MCF 10A (cell line): ENCODE data around the gene KPNB1. TPM values are rescaled to one million over a fixed set of nuclear protein-coding genes. Genes with fewer than 3 reads are reported as not detected.

ENCODE experiments used
- BruUV-seq: library from RNA; stranded (reverse); fragments of 400-500 nt; replicated peaks from 2 replicates; lab custom pipeline; 2021; lab: Mats Ljungman, UMichigan
- CTCF ChIA-PET: fragments of 300-600 bp; sonication (Branson Sonifier 250); formaldehyde crosslinking; extraction: SDS; loops from one replicate; lab custom pipeline; 2021; ENCODE audit warnings: antibody characterized with exemption, inconsistent platforms; lab: Yijun Ruan, JAX
- POLR2A ChIA-PET: fragments of 300-600, 350-650 bp; sonication (Branson Sonifier 250); formaldehyde crosslinking; extraction: SDS; loops from one replicate; lab custom pipeline; 2020; ENCODE audit warnings: antibody characterized with exemption, inconsistent platforms; lab: Yijun Ruan, JAX
- DNase-seq: peaks from one replicate; pipeline ENCODE4 v3.0.0-alpha.2; 2018; ENCODE audit not compliant: unreplicated experiment
- H3K27ac Mint-ChIP-seq: one replicate; pipeline ENCODE4 v1.8.0; 2022; ENCODE audit warnings: mild to moderate bottlenecking, low read depth, mixed read lengths; ENCODE audit not compliant: unreplicated experiment
- H3K27me3 Mint-ChIP-seq: one replicate; pipeline ENCODE4 v1.8.0; 2022; ENCODE audit warnings: mixed read lengths; ENCODE audit not compliant: insufficient read depth, unreplicated experiment
- H3K36me3 Mint-ChIP-seq: one replicate; pipeline ENCODE4 v1.8.0; 2022; ENCODE audit warnings: mild to moderate bottlenecking, moderate library complexity, mixed read lengths; ENCODE audit not compliant: insufficient read depth, unreplicated experiment
- H3K4me1 Mint-ChIP-seq: one replicate; pipeline ENCODE4 v1.8.0; 2022; ENCODE audit warnings: mixed read lengths; ENCODE audit not compliant: insufficient read depth, unreplicated experiment
- H3K4me3 Mint-ChIP-seq: one replicate; pipeline ENCODE4 v1.8.0; 2022; ENCODE audit warnings: mild to moderate bottlenecking, moderate library complexity, mixed read lengths; ENCODE audit not compliant: unreplicated experiment
- H3K9me3 Mint-ChIP-seq: one replicate; pipeline ENCODE4 v1.8.0; 2022; ENCODE audit warnings: mixed read lengths; ENCODE audit not compliant: unreplicated experiment
- CTCF ChIP-seq: fragments of 200-600 bp; IDR thresholded peaks from one replicate; pipeline ENCODE4 v1.8.0; 2022; ENCODE audit warnings: antibody characterized with exemption, mild to moderate bottlenecking; ENCODE audit not compliant: unreplicated experiment
- intact Hi-C: fragments of 100-400 bp; cut with micrococcal nuclease; formaldehyde crosslinking; loops from 2 replicates; pipeline ENCODE4 v1.14.1; 2022
- total RNA-seq: library from RNA; stranded (reverse); gene quantifications from 2 replicates; pipeline ENCODE4 v1.2.3, GENCODE V29; 2022

KPNB1 gene
- total RNA-seq, 1 experiment from 2014 or later = 609 TPM

DNA sequence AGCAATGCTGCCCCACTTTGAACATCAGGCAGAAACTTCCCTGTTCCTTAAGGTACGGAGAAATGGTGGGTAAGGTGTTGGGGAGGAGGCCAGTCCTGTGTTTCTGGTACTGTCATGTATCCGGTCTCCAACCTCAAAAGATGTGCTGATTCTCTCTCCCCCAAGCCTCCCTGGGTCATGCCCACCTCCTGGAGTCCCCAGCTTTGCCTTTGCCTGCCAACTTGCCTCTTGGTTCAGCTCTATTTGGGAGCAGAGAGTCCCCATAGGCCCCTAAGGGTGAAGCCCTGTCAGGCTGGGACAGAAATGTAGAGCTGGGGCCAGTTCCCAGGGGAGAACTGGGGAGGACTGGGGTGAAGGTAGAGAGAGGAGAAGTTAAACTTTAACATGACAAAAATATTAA lies 81.7 kb downstream of the KPNB1 start:
- BruUV-seq = no TSS peak
- intact Hi-C loops = no loop called here
- Mint-ChIP-seq H3K27ac (no peak overlapping the region), H3K9me3 (no peaks in the 10 kb centered on the region), H3K36me3 (no peaks in the 10 kb centered on the region), H3K4me1 (no peaks in the 10 kb centered on the region), H3K27me3 (peaks cover 79% of the 10 kb centered on the region), H3K4me3 (no peak overlapping the region)
- no peak for DNase-seq
- CTCF ChIA-PET = no interaction called here
- POLR2A ChIA-PET = no interaction called here
- no peak for TF ChIP-seq CTCF

DNA sequence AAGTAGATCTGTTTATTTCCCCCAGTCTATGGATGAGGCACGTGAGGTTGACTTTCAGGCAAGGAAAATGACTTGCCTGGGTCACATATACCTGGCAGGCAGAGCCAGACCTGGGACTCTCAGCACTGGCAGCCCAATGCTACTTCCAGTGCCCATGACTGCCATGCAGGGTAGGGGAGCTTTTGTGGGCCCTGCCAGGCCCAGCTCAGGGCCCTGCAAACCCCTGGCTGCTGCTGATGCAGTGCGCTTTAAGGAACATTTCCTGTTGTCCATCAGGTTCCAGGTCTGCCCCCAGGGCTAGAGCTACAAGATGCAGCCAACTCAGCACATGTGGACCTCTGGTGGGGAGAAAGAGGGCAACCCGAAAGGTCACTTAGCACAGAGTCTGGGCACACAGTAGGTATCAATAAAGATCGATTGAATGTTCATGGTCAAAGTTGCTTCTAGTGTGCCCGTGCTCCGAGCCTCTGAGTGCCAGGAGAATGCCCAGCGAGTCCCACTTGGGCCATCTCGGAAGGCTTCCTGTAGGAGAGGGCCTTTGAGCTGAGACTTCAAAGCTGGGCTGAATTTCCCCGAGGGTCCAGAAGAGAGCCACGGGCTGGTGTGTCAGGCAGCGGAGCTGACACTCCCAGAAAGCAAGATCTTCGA lies 82.8 kb downstream of the KPNB1 start:
- Mint-ChIP-seq H3K27me3 (peaks cover 69% of the 10 kb centered on the region), H3K36me3 (no peaks in the 10 kb centered on the region), H3K9me3 (no peaks in the 10 kb centered on the region), H3K27ac (no peak overlapping the region), H3K4me3 (no peak overlapping the region), H3K4me1 (no peaks in the 10 kb centered on the region)
- no peak for DNase-seq
- no peak for TF ChIP-seq CTCF
- POLR2A ChIA-PET = interaction anchor here (0.6 kb wide), 1 partner anchor 423 kb away, joined by 3 read pairs; no protein-coding TSS in a partner anchor
- intact Hi-C loops = no loop called here
- BruUV-seq = no TSS peak
- CTCF ChIA-PET = interaction anchor here (0.6 to 0.9 kb wide), 4 partner anchors 33 to 235 kb away, joined by 3 read pairs; no protein-coding TSS in a partner anchor

DNA sequence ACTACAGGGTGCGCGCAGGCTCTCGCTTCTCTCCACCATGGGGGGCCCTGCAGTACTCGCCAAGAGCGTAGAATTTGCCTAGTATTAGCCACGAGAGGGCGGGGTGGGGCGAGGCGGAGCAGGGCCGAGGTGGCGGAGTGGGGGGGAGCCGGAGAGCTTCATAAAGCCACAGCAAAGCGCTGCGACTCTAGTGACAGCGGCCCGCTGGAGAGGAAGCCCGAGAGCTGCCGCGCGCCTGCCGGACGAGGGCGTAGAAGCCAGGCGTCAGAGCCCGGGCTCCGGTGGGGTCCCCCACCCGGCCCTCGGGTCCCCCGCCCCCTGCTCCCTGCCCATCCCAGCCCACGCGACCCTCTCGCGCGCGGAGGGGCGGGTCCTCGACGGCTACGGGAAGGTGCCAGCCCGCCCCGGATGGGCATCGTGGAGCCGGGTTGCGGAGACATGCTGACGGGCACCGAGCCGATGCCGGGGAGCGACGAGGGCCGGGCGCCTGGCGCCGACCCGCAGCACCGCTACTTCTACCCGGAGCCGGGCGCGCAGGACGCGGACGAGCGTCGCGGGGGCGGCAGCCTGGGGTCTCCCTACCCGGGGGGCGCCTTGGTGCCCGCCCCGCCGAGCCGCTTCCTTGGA lies 83.4 kb downstream of the KPNB1 start, which contains the start of gene TBX21:
TBX21 (plus strand) TSS at position 190 of the 627 bp plus-strand sequence; CDS start at position 409, 219 bp downstream.
- H3K27ac Mint-ChIP-seq = no peak within 1 kb of the TSS
- no peaks in the 10 kb centered on the region for H3K4me1 Mint-ChIP-seq
- peaks cover 68% of the 10 kb centered on the region for H3K27me3 Mint-ChIP-seq
- ChIA-PET POLR2A (interaction anchor here (0.6 kb wide), 1 partner anchor 424 kb away, joined by 3 read pairs; no protein-coding TSS in a partner anchor), CTCF (interaction anchor here (0.6 to 0.9 kb wide), 3 partner anchors 49 to 234 kb away, joined by 3 read pairs; no protein-coding TSS in a partner anchor)
- H3K36me3 Mint-ChIP-seq = no peaks in the 10 kb centered on the region
- TF ChIP-seq CTCF = no peak
- no peaks in the 10 kb centered on the region for H3K9me3 Mint-ChIP-seq
- no TSS peak for BruUV-seq
- no peak within 1 kb of the TSS for H3K4me3 Mint-ChIP-seq
- intact Hi-C loops = no loop called here
- DNase-seq = no peak

DNA sequence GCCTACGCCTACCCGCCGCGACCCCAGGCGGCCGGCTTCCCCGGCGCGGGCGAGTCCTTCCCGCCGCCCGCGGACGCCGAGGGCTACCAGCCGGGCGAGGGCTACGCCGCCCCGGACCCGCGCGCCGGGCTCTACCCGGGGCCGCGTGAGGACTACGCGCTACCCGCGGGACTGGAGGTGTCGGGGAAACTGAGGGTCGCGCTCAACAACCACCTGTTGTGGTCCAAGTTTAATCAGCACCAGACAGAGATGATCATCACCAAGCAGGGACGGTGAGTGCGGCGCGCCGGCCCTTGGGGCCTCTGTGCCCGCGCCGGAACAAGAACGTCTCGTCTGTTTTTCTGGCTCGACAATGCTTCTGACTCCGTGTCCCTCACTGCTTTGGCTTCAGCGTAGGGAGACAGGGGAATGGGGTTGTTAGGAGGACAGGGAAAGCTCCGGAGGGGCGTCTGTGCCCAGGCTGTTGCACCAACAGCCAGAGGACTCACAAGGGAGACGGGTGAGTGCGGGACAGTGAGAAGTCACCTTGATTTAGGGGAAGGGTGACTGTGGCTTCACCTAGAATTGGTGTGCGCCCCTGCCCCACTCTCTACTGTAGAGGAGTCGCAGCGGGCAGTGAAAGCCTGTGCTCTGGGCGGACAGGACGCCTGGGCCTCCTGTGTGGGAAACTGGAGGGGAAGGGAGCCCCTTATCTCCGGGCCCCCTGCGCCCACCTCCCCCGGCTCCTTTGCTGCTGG lies 84.1 kb downstream of the KPNB1 start:
- no peak for TF ChIP-seq CTCF
- H3K4me3 Mint-ChIP-seq = no peak overlapping the region
- ChIA-PET CTCF (interaction anchor here (0.6 to 0.7 kb wide), 2 partner anchors 25 to 884 kb away, joined by 3 read pairs; no protein-coding TSS in a partner anchor), POLR2A (no interaction called here)
- intact Hi-C loops = no loop called here
- no peaks in the 10 kb centered on the region for H3K4me1 Mint-ChIP-seq
- no peaks in the 10 kb centered on the region for H3K36me3 Mint-ChIP-seq
- H3K9me3 Mint-ChIP-seq = no peaks in the 10 kb centered on the region
- BruUV-seq = no TSS peak
- DNase-seq = no peak
- no peak overlapping the region for H3K27ac Mint-ChIP-seq
- H3K27me3 Mint-ChIP-seq = peaks cover 61% of the 10 kb centered on the region
